Stimulated activated CD4-positive, alpha-beta T cell treated with anti-CD3 and anti-CD28 coated beads, Interleukin-15, amount 100 ng/mL, for 1 hour (primary cell): ENCODE measurements around the gene EPB41L4B.
A peak's percentile ranks its signal among the peaks of the same experiment; 100 is the strongest.
"Not testable (repeated sequence)": the region's sequence is repeated elsewhere in the genome, so short reads cannot be mapped to it uniquely, and the experiment has no call there.

Experiments used
- DNase-seq, 2 donors: peaks; one replicate each; pipeline ENCODE4 v3.0.0-alpha.2; 2020; ENCODE audit warnings: low read depth in 1 of 2, low spot score in 1 of 2

Gene EPB41L4B

DNA sequence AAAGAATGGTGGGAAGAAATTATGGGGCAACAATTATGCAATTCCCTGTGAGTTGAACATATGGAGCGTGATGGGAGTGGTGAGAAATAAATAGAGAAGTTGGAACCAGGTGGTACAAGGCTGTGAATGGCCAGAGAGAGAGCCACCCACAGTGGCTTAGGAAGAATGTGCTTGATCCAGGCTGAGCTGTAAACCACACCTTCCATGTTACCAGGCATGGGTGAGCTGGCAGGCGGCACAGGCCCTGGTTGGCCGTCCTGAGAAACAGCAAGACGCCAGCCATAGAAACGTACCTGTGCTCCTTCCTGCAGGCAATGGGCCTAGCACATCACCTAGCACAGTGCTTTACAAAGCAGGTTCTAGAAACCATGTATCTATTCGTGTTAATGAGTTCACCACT is 74.3 kb downstream of the EPB41L4B start:
- no peak for DNase-seq

DNA sequence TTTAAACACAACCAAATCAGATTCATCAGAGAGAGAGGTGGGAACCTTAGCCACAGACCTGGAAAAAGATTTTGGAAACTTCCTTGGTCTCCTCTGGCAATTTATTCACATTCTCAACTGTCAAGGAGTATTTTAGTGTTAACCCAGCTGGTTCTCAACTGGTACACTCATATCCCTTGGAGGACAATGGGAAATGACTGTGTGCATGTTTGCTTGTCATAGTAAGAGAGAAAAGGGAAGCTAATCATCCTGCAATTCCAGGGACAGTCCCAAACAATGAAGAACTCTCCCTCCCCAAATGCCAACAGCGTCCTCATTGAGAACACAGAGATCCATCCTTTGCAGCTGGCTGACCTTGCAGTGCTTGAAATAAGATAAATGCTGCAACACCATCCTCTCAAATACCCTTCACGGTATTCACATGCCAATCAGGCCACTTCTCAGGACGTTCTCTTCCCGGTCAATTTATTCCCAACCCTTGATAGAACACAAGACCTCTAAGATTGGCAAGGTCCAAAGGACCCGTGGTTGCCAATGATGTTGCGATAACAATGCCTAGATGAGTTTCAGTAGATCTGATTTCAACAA is 75.5 kb downstream of the EPB41L4B start:
- DNase-seq = no peak

DNA sequence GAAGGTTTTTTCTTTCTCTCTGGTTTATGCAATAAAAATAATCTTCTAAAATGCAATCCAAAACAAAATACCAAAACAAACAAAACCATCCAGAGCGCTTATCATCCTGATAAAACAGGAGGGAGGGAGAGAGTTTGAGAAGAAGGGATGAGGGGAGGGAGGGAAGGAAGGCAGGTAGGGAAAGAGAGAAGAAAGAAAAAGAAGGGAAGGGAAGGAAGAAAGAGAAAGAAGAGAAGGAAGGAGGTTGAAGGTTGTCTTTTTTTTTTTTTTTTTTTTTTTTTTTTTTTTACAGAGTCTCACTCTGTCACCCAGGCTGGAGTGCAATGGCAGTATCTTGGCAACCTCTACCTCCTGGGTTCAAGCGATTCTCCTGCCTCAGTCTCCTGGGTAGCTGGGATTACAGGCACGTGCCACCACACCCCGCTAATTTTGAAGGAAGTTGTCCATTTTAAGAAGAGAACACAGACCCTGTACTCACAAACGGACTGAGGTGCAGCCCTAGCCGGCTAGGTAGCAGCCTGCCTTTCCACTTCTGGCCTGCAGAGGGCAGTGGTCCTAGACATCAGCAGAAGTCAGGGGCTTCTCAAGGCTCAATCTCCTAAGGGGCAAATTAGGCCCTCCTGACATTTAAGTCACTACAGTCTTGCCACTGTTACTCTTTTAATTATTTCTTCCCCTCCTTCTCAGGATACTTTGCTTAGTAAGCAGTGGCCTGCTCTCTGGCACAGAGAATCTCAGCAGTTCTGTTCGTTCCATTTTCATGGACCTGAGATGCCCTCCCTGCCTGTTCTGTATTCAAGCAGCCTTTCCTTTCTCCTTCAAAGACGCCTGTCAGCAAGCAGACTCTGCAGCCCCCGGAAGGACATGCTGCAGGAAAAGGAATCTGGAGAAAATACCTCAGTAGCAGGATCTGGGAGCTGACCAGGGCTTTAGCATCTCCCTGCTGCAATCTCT is 76.4 kb downstream of the EPB41L4B start:
- peak; percentile 17 to 44 for DNase-seq

DNA sequence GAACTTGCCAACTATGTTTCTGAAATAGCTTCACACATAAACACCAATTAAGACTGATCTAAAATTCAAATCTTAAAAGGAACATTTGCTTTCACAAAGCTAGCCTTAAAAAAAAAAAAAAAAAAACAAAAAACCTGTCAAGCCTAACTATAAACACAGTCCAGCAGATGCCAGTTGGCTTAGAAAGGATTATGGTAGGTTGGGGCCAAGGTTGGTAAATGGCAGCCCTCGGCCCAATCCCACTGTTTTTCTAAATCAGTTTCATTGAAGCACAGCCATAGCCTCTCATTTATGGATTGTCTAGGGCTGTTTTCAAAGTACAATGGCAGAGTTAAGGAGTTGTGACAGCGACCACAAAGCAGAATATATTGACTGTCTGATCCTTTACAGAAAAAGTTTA is 78.1 kb downstream of the EPB41L4B start:
- DNase-seq = no peak

DNA sequence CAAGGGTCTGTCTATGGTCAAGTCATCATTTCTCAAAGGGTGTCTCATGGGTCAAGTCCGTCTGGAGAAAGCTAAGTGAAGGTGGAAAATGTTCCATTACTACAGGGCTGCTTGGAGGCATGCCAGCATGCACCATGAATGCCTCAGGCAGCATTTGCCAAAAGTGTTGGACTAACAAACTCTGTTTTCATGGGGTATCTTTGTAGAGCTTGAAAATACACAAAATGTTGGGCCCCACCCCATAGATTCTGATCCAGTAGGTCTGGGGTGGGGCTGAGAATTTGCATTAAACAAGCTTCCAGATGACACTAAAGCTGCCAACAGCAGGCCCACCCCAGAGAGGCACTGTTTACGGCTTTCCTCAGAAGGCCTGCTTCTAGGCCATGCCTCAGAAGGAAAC is 78.8 kb downstream of the EPB41L4B start:
- DNase-seq = no peak

DNA sequence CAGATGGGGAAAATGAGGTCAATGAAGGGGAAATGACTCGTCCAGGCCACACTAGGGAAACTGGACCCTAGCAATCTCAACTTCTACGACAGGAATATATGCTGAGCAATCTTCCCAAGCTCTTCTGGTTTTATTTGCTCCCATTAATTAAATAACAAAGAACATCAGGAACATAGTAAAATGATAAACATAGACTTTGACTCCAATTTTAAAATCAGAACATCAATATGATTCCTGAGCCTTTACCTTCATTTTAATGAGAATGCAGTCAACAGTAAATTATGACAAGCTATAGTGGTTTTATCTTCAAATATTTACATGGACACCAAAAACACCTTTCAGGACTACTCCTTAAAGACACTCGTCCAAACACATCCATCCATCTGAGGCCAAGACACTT is 79.7 kb downstream of the EPB41L4B start:
- DNase-seq = no peak

DNA sequence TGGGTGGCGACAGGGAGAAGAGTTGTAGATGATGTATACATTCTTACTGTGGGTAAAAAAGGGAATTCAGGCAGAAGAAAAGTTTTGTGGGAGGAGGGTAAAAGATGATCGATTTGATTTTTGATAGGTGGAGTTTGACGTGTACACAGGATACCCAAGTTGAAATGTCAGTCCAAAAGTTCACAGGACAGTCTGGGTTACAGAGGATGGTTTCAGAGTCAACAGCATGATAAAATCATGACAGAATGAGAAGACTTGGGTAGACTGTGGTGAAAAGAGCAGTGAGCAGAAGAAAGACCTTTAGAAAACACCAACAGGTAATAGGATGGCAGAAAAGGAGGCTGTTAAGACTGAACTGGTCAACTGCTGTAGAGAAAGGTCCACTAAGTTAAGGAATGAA is 81.6 kb downstream of the EPB41L4B start:
- no peak for DNase-seq

DNA sequence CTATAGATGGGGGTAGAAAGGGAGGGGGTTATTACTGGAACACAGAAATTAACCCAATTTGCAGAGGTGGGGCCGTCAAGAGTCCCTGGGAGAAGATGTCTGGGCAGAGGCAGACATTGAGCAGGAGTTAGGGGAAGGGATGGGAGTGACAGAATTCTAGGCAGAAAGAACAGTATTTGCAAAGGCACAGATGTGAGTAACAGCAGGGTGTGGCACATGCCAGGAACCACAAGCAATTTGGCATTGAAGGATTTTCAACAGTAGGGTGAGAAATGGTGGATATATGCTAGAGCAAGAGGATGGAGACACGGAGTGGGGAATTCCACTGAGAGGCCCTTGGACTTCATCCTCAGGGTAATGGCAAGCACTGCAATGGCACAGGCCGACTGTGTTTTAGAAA is 82.2 kb downstream of the EPB41L4B start:
- DNase-seq = no peak

DNA sequence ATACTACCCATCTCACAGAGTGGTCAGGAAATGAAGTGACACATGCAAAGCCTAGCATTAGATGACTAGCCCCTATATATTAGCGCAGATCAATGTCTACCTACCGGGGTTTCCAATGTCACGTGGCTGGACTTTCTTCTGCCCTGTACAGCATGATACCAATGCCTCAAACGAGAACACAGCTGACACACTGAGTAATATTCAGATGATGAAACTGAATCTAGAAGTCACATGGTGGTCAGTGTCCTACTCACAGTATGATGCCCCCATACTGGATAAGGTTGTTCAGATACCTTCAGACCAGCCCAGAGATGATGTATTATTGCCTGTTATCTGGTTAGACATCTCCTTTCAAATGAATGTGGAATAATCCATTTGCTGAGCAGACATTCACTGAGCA is 82.7 kb downstream of the EPB41L4B start:
- DNase-seq = no peak

DNA sequence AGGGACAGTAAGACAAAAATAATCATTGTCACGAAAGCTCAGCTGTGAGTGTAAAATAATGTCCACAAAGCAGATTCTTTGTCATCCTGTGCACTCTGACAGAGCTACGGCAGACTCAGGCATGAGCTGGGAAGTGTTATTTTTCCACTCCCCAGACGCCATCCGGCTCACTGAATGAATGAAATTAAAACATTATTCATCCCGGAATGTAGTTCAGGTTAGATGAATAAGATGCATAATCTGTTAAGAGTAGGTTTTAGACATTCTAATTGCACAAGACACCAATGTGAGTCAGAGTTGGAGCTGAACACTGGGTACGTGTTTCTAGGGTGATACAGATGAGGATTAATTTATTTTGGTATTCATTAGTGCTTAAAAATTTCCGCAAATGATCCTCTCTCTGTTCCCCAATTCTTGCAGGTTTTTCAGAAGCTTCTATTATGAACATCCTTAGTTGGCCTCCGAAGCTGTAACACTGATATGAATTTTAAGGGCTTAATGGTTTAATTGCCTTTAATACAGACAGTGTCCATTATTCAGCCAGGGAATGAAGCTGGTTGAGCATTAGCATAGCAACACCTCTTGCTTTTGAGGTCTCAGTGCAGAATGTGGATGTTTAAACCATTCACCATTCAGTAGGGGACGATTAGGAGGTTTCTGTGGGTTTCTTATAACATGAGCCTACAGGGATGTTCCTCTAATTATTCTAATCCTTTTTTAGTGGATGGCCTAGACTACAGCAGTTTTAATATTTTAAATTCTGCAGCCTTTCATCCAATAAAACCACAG is 88.2 kb downstream of the EPB41L4B start:
- no peak for DNase-seq

DNA sequence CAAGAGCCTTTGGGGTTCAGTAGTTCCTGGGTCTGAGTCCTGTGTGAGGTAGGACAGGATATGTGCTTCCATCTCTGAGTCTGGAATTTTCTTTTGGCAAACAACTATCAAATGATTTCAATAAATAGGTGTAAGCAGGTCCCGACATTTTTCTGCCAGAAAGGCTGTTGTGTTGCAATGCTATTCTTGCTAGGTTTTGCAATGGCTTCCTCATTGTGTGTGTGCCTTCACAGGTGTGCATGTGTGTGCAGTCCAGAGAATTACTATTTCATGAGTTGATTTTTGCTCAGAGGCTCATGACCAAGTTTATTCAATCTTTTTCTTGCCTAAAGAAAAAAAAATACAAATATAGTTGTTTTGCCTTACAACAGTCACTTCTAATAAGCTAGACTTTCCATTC is 89.3 kb downstream of the EPB41L4B start:
- DNase-seq = no peak

DNA sequence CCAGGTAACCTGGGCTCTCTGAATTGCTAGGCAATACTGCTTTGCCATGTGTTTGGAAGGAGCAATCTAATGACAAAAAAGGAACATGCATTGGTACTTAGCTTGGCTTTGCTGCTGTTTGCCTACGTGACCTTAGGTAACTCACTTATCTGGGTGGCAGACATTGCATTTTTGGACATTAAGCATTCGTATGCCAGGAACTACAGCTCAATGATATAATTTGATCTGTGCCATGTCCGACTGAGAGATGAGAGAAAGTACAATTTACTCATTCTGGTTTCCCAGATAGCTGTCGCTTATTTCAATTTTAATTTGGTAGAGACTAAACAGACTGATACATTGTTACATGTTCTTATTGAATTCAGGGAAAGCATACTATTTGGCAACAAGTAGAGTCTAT is 90.6 kb downstream of the EPB41L4B start:
- no peak for DNase-seq

DNA sequence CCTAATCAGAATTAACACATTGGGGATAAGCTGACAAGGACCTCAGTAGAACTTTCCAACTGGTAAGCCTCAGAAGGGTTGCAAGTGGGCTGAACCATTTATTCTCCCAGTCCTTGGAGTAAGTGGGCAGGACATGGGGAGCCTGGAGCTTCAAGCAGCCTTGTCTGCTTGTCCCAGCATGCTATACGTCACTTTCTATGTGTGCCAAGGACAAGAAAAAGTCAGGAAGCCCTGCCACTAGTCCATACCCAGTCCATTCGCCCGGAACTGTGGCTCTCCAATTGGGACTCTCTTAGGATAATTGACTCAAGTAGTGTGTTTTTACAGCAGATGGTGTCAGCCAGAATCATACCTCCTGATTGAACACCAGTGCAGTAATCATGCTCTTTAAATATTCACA is 91.2 kb downstream of the EPB41L4B start:
- DNase-seq = no peak

DNA sequence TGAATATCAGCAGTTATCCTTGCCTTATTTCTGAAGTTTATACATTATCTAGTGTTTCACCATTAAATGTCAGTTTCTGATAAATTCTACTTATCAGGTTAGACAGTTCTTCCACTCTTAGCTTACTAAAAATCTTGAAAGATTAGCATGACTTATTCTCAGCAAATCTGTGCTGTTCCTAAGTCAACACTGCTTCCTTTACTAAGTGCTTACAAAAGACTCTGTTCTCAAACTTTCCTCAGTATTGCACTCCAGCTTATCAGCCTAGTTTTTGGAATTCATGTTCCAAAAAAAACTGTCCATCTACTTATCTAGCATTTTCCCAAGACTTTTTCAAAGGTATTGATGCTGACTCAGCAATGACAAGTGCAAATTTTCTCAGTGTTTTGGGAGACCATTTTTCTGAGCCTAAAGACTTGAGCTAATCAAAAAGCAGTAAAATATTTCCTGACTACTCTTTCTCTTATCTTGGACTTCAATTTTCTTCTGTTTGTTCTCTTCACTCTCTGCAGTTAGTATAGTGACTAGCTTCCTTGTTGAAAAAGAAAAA is 92.7 kb downstream of the EPB41L4B start:
- DNase-seq = no peak

DNA sequence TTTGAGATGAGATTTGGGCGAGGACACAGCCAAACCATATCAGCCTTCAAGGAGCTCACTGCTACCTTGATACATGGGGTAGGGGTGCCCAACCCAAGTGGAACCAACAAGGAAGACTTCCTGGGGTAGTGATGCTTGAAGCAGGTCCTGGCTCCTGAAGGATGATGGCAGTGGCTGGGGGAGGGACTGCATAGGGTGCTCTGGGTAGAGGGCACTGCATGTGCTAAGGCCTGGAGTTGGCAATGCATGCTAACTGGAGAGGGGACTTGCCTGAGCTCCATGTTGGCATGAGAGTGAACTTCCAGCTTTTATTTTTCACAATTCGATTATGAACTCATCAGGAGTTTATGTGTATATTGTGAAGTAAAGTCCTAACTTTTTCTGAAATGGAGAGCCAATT is 95.2 kb downstream of the EPB41L4B start:
- no peak for DNase-seq

DNA sequence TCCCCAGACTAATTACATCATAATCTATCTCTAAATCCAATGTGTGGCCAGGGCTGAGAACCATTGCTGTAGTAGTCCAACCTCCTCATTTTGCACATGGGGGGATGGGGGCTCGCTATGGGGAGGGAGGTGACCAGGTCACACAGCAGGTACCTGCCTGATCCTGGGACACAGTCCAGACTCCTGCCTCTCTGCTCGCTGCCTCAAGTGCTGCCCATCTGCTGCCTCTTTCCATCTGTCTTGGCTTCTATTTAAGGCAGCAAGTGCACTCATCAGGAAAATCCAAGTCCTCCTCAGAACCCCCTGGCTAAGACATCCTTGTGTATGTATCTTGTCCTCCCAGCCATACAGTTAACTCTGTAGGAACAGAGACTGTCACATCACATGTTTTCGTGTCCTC is 96.1 kb downstream of the EPB41L4B start:
- no peak for DNase-seq

DNA sequence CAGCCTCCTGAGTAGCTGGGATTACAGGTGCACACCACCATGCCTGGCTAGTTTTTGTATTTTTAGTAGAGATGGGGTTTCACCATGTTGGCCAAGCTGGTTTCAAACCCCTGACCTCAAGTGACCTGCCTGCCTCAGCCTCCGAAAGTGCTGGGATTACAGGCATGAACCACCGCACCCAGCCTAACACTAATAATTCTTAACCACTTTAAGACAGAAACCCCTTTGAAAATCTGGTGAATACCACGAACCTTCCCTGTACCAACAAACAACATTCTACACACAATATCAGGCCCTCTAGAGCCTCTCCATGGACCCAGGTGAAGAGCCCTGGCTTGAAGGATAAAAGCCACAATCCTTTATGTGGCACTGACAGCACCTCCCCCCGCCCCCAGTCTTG is 102.6 kb downstream of the EPB41L4B start:
- DNase-seq = not testable (repeated sequence)

DNA sequence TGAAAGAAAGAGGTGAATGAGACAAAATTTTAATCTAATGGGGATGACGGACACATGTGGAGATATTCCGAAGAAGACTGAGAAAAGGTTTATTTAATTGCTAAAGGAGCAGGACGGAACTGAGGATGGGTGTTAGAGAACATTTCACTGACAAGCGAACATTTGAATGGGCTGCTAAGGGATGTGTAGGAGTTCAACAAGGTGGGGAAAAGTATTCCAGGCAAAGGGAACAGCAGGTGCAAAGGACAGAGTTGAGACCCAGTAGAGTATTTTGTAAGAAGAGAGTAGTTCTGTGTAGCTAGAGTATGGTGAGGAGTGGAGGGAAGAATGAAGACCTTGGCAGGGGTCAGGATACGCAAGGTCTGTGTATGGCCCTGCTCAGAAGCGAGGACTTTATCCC is 106.4 kb downstream of the EPB41L4B start:
- no peak for DNase-seq

DNA sequence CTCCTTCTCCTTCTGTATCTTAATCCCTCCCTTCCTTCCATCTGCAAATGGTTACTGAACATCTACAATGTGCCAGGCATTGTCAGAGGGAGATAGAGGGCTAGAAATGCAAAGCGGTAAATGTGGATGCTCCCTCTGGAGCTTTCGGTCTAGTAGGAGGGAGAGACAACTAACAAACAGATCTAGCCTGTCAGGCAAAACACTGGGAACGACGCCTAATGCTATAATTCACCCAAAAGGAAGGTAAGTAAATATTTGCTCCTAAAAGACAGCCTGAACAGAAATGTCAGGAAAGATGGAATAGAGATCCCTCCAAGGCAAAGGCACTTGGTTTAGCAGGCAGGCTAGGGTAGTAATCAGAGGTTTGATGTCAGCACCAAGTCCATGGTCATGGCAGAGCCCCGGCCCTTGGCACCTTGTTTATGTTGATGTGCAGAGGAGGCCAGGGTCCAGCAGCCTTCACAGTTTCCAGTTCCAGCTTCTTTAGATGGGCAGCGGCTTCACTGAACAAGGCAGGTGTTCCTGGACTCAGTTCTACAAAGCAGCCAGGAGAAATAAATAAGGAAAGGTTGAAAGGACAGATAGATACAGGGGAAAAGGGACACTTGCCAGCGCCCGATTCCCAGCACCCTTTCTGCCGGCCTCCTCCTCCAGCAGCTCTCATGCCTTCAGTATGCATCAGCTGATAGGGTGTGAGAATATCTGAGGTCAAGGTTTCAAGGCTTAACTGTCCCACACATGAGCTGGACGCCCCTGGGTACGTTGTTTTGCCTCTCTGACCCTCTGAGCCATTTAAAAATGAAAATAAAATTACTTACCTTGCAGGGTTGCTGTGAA is 107.4 kb downstream of the EPB41L4B start:
- DNase-seq = no peak

DNA sequence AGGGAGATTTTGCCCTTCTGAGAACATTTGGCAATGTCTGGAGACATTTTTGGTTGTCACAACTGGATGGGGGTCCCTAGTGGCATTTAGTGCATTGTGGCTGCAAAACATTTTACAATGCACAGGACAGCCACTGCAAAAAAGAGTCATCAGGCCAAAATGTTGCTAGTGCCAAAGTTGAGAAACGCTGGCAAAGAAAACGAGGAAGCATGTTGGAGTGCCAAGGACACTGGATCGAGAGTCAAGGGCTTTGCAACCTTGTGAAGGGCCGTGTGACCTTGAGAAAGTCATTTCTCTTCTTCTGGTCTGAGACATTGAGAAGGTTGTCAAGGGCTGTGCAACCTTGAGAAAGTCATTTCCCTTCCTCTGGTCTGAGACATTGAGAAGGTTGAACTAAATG is 108.1 kb downstream of the EPB41L4B start:
- DNase-seq = no peak

DNA sequence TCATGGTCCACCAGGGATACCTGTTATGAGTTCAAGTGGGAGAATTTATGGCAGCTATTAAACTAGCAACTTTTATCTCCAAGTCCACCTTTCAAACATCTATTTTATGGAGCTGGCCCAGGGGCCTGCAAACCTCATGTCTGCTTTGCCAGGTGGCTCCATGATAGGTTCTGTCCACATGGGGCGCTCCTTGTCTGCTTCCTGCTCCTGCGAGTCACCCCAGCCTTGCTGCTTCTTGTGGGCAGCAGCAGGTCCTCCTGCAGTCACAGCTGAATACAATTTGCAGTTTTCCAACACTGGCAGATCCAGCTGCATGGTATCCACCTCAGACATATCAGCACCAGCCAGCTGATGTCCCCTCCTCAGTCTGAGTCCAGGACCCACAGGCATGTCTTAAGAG is 114.2 kb downstream of the EPB41L4B start:
- no peak for DNase-seq
